Lower lobe of right lung (tissue), 2 donors: Measurements from ENCODE around the gene ERP29. TPM values are rescaled to one million over a fixed set of nuclear protein-coding genes. Genes with fewer than 3 reads are reported as not detected.

ENCODE experiments used
- ATAC-seq, 2 donors: fragments of 200-7000 bp; cut with Tn5 transposase; one replicate each; pipeline ENCODE4 v1.9.1; 2020 to 2022; ENCODE audit warnings: mild to moderate bottlenecking in 2 of 2, moderate library complexity in 2 of 2
- DNase-seq: peaks from one replicate; pipeline ENCODE4 v3.0.0-alpha.2; 2020
- H3K27ac ChIP-seq: fragments of 200-600 bp; one replicate; pipeline ENCODE4 v1.8.0; 2022
- H3K27me3 ChIP-seq: fragments of 200-600 bp; one replicate; pipeline ENCODE4 v1.8.0; 2022; ENCODE audit warnings: low read depth
- H3K36me3 ChIP-seq: fragments of 200-600 bp; one replicate; pipeline ENCODE4 v1.8.0; 2022; ENCODE audit warnings: mild to moderate bottlenecking
- H3K4me1 ChIP-seq: fragments of 200-600 bp; one replicate; pipeline ENCODE4 v1.8.0; 2022
- H3K4me3 ChIP-seq: fragments of 200-600 bp; one replicate; pipeline ENCODE4 v1.8.0; 2022; ENCODE audit warnings: mild to moderate bottlenecking
- H3K9me3 ChIP-seq: fragments of 200-600 bp; one replicate; pipeline ENCODE4 v1.8.0; 2022
- CTCF ChIP-seq: fragments of 200-600 bp; IDR thresholded peaks from one replicate; pipeline ENCODE4 v1.8.0; 2022; ENCODE audit warnings: antibody characterized with exemption, mild to moderate bottlenecking
- intact Hi-C: fragments of 100-400 bp; cut with DNase I; formaldehyde crosslinking; loops from one replicate; pipeline ENCODE4 v1.11.0; 2022
- microRNA-seq: library from miRNA; unstranded; fragments of <30 nt; microRNA quantifications from one replicate; pipeline ENCODE4 v1.2.0, GENCODE V29; 2020; ENCODE audit warnings: borderline number of aligned reads
- total RNA-seq: library from RNA; stranded (reverse); fragmentation: NEBNext Ultra II Directional; extraction: Animal tissue kit (Norgen Biotek cat#: 25700); gene quantifications from one replicate; pipeline ENCODE4 v1.2.1, GENCODE V29; 2021
- donor health status: DM: no; HTN: yes; CAD: no; lungs with severe emphysema.

ERP29 gene
- total RNA-seq, 1 donor from 2014 or later: 152 TPM

DNA sequence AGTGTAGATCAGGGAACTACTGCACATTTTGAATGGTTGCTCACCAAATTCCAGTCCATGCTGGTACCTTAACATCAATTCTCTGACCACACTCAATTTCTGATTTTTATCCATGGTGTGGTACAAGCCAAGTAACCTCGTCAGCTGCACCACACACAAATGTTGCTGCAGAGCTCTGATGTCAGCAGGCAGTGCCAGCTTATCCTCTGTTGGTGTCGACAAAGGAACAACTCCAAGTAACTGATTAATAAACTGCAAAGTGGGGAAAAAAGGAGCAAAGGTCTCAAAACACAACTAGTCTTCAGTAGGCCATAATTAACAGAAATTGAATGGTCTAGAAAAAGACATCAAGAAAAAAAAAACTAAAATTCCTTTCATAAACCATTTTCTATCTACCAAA lies 47.9 kb downstream of the ERP29 start:
- ATAC-seq: no peak
- no peak for TF ChIP-seq CTCF
- no peak overlapping the region for H3K27ac ChIP-seq
- H3K27me3 ChIP-seq: no peaks in the 10 kb centered on the region
- H3K9me3 ChIP-seq: no peaks in the 10 kb centered on the region
- peaks cover 100% of the 10 kb centered on the region for H3K36me3 ChIP-seq
- intact Hi-C loops: no loop called here
- DNase-seq: no peak
- no peak overlapping the region for H3K4me3 ChIP-seq
- no peaks in the 10 kb centered on the region for H3K4me1 ChIP-seq

DNA sequence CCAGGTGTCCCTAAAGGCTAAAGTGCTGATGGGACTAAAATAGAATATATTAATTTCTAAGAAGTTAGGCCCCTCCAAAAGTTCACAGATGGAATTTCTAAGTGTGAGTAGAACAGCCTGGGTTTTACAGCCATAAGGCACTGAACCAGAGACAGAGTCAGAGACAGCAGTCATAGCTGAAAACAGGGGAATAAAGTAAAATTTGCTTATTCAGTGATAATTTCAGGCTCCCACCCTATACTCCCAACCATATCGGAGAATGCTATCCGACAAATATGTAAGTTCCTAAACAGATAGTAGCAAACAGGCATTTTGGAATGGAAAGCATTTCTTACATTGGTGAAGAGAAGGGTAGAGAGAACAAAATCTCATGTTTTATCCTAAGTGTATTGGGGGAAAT lies 50.0 kb downstream of the ERP29 start:
- no peak for TF ChIP-seq CTCF
- intact Hi-C loops: no loop called here
- Histone ChIP-seq H3K27me3 (no peaks in the 10 kb centered on the region), H3K36me3 (peaks cover 100% of the 10 kb centered on the region), H3K4me3 (no peak overlapping the region), H3K9me3 (no peaks in the 10 kb centered on the region), H3K4me1 (no peaks in the 10 kb centered on the region), H3K27ac (no peak overlapping the region)
- DNase-seq: no peak
- no peak for ATAC-seq

DNA sequence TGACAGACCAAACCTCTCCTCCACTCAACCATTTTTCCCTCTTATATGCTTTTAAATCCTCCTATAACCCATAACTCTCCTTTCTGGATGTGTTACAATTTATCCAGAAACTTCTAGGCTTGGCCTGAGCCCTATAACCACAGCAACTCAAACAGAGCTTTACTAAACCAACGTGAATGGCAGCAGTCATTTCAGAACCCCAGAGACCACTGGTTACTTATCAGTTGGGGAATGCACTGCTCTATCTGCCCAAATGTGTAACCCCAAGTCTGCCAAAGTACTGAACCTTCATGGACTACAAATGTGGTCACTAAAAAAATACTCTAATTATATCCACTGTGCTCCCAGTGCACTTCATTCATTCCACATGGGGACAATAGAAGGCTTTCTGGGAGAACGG lies 53.3 kb downstream of the ERP29 start:
- no peak for TF ChIP-seq CTCF
- Histone ChIP-seq H3K9me3 (no peaks in the 10 kb centered on the region), H3K27ac (no peak overlapping the region), H3K4me3 (no peak overlapping the region), H3K36me3 (peaks cover 100% of the 10 kb centered on the region), H3K27me3 (no peaks in the 10 kb centered on the region), H3K4me1 (no peaks in the 10 kb centered on the region)
- ATAC-seq (no peak), DNase-seq (no peak)
- intact Hi-C loops: no loop called here

Small RNA genes within 50 kb of the gene (microRNA-seq; reads per million reads assigned to microRNA genes)
- gene MIR3657: not detected

Other genes with a start within 250 kb of the ERP29 start
- gene ALDH2, start 246.5 kb upstream of the ERP29 start, total RNA-seq: 499 TPM
- 39.4 TPM for gene MAPKAPK5, start 171.2 kb upstream of the ERP29 start, total RNA-seq
- 21.1 TPM for gene TMEM116, start 261 bp upstream of the ERP29 start, total RNA-seq
- gene NAA25, start 95.4 kb downstream of the ERP29 start, total RNA-seq: 24.7 TPM
- 42.5 TPM for gene TRAFD1, start 112.1 kb downstream of the ERP29 start, total RNA-seq